Esophagus squamous epithelium (tissue), 4 donors: Measurements from ENCODE around the gene FHOD3.

Source experiments
- POLR2A ChIP-seq, 4 donors: fragments of 450-650 bp; IDR thresholded peaks; one replicate each; pipeline ENCODE4 v1.6.1; 2017; ENCODE audit warnings: antibody characterized with exemption in 4 of 4, mild to moderate bottlenecking in 4 of 4, moderate library complexity in 3 of 4
- TF ChIP-seq, protein P1 (sequence below), 6 experiments: fragments of 450-650 bp in 4 of 6; fragments of 200-600 bp in 2 of 6; sonication (generic) in 2 of 6; IDR thresholded peaks; one replicate each; pipeline ENCODE4 v1.5.1; 2016 to 2019; ENCODE audit warnings: antibody characterized with exemption in 6 of 6, mild to moderate bottlenecking in 4 of 6, moderate library complexity in 4 of 6

GRCh38 chr18:36650266-36650665 is 352.8 kb downstream of the FHOD3 start:
- TF ChIP-seq, protein P1, sequence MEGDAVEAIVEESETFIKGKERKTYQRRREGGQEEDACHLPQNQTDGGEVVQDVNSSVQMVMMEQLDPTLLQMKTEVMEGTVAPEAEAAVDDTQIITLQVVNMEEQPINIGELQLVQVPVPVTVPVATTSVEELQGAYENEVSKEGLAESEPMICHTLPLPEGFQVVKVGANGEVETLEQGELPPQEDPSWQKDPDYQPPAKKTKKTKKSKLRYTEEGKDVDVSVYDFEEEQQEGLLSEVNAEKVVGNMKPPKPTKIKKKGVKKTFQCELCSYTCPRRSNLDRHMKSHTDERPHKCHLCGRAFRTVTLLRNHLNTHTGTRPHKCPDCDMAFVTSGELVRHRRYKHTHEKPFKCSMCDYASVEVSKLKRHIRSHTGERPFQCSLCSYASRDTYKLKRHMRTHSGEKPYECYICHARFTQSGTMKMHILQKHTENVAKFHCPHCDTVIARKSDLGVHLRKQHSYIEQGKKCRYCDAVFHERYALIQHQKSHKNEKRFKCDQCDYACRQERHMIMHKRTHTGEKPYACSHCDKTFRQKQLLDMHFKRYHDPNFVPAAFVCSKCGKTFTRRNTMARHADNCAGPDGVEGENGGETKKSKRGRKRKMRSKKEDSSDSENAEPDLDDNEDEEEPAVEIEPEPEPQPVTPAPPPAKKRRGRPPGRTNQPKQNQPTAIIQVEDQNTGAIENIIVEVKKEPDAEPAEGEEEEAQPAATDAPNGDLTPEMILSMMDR (IDR thresholded peaks at IDR 0.05), result no peak
- no peak for TF ChIP-seq POLR2A (IDR thresholded peaks at IDR 0.05)
